Thymus (tissue), 11 donors: ENCODE results near the gene MCF2L. TPM values are rescaled to one million over a fixed set of nuclear protein-coding genes. Genes with fewer than 3 reads are reported as not detected.

ENCODE experiments used
- DNase-seq, 9 donors: peaks; one replicate each; pipeline ENCODE4 v3.0.0-alpha.2; 2013; ENCODE audit warnings: low spot score in 9 of 9, low read depth in 6 of 9, missing footprints in 1 of 9
- H3K27ac ChIP-seq, 2 donors: one replicate each; pipeline ENCODE4 v1.5.1; 2013; ENCODE audit warnings: control low read depth in 1 of 2, low read depth in 1 of 2, low read length in 1 of 2, mild to moderate bottlenecking in 1 of 2, moderate library complexity in 1 of 2
- H3K27me3 ChIP-seq, 2 donors: one replicate each; pipeline ENCODE4 v1.5.1; 2013; ENCODE audit warnings: low read length in 1 of 2; ENCODE audit not compliant: control insufficient read depth in 2 of 2, insufficient read depth in 1 of 2
- H3K36me3 ChIP-seq, 2 donors: one replicate each; pipeline ENCODE4 v1.5.1; 2013; ENCODE audit warnings: low read length in 1 of 2, mild to moderate bottlenecking in 1 of 2, moderate library complexity in 1 of 2; ENCODE audit not compliant: control insufficient read depth in 2 of 2, insufficient read depth in 2 of 2
- H3K4me1 ChIP-seq, 2 donors: one replicate each; pipeline ENCODE4 v1.5.1; 2013; ENCODE audit warnings: low read length in 2 of 2; ENCODE audit not compliant: control insufficient read depth in 2 of 2, insufficient read depth in 2 of 2
- H3K4me3 ChIP-seq, 2 donors: one replicate each; pipeline ENCODE4 v1.5.1; 2013; ENCODE audit warnings: low read length in 2 of 2, control low read depth in 1 of 2, mild to moderate bottlenecking in 1 of 2
- H3K9me3 ChIP-seq, 2 donors: one replicate each; pipeline ENCODE4 v1.5.1; 2013; ENCODE audit warnings: low read length in 1 of 2, mild to moderate bottlenecking in 1 of 2; ENCODE audit not compliant: control insufficient read depth in 2 of 2, insufficient read depth in 1 of 2
- WGBS: extraction: QIAGEN DNeasy Blood & Tissue Kit; methylation state at CpG from one replicate; pipeline ENCODE4 v1.1.7; 2013; 5-methylcytosine and 5-hydroxymethylcytosine counted together
- polyA plus RNA-seq: library from polyadenylated mRNA; stranded (reverse); fragments of 200-250 nt; gene quantifications from one replicate; pipeline ENCODE4 v1.2.3, GENCODE V29; 2013
- total RNA-seq: library from RNA; stranded (reverse); fragments of 120-200 nt; gene quantifications from one replicate; pipeline ENCODE4 v1.2.4, GENCODE V29; 2013
- donor health status: healthy.

MCF2L gene
- total and polyA plus RNA-seq, 2 donors, result 13.0 to 28.6 TPM

- no peak overlapping the region for H3K4me3 ChIP-seq
- H3K27ac ChIP-seq, result no peak overlapping the region
- DNase-seq, result no peak
- H3K36me3 ChIP-seq, result no peaks in the 10 kb centered on the region
- WGBS, result 93% methylated on average over 5 of the region's 5 CpGs
- peaks cover 0 to 3% of the 10 kb centered on the region in 2 donors for H3K9me3 ChIP-seq
- H3K4me1 ChIP-seq, result no peaks in the 10 kb centered on the region
- H3K27me3 ChIP-seq, result peaks cover 0 to 18% of the 10 kb centered on the region in 2 donors
These were observed 14.0 kb downstream of the MCF2L start for GRCh38 chr13:112983042-112983305.

GRCh38 chr13:112983428-112984196 lies 14.6 kb downstream of the MCF2L start:
- WGBS, result 92% methylated on average over 27 of the region's 27 CpGs
- Histone ChIP-seq H3K36me3 (no peaks in the 10 kb centered on the region), H3K4me1 (no peaks in the 10 kb centered on the region), H3K27ac (no peak overlapping the region), H3K4me3 (no peak overlapping the region), H3K9me3 (peaks cover 0 to 6% of the 10 kb centered on the region in 2 donors), H3K27me3 (peaks cover 0 to 17% of the 10 kb centered on the region in 2 donors)
- no peak for DNase-seq

GRCh38 chr13:112984501-112984900 lies 15.5 kb downstream of the MCF2L start:
- no peak for DNase-seq
- H3K4me1 ChIP-seq, result no peaks in the 10 kb centered on the region
- H3K27me3 ChIP-seq, result peaks cover 0 to 11% of the 10 kb centered on the region in 2 donors
- H3K36me3 ChIP-seq, result no peaks in the 10 kb centered on the region
- H3K4me3 ChIP-seq, result no peak overlapping the region
- WGBS, result 82% methylated on average over 11 of the region's 11 CpGs
- no peak overlapping the region for H3K27ac ChIP-seq
- peaks cover 0 to 13% of the 10 kb centered on the region in 2 donors for H3K9me3 ChIP-seq

- Histone ChIP-seq H3K4me1 (no peaks in the 10 kb centered on the region), H3K9me3 (peaks cover 0 to 16% of the 10 kb centered on the region in 2 donors), H3K36me3 (no peaks in the 10 kb centered on the region), H3K4me3 (no peak overlapping the region), H3K27me3 (peaks cover 0 to 6% of the 10 kb centered on the region in 2 donors), H3K27ac (no peak overlapping the region)
- 78% methylated on average over 30 of the region's 30 CpGs for WGBS
- no peak for DNase-seq
These were observed 16.2 kb downstream of the MCF2L start for GRCh38 chr13:112984954-112985802.

GRCh38 chr13:112985803-112986408 lies 16.9 kb downstream of the MCF2L start:
- no peaks in the 10 kb centered on the region for H3K27me3 ChIP-seq
- 95% methylated on average over 30 of the region's 30 CpGs for WGBS
- DNase-seq, result no peak

GRCh38 chr13:112986470-112986869 lies 17.5 kb downstream of the MCF2L start:
- Histone ChIP-seq H3K4me1 (no peaks in the 10 kb centered on the region), H3K27ac (no peak overlapping the region), H3K4me3 (no peak overlapping the region), H3K36me3 (no peaks in the 10 kb centered on the region), H3K9me3 (peaks cover 0 to 21% of the 10 kb centered on the region in 2 donors), H3K27me3 (no peaks in the 10 kb centered on the region)
- 95% methylated on average over 20 of the region's 20 CpGs for WGBS
- DNase-seq, result no peak

More at GRCh38 chr13:112985803-112986408, 16.9 kb downstream of the MCF2L start:
- Histone ChIP-seq H3K9me3 (peaks cover 0 to 20% of the 10 kb centered on the region in 2 donors), H3K36me3 (no peaks in the 10 kb centered on the region), H3K4me3 (no peak overlapping the region), H3K27ac (no peak overlapping the region), H3K4me1 (no peaks in the 10 kb centered on the region)

- Histone ChIP-seq H3K27ac (no peak overlapping the region), H3K36me3 (no peaks in the 10 kb centered on the region), H3K9me3 (peaks cover 0 to 21% of the 10 kb centered on the region in 2 donors), H3K4me1 (peaks cover 0 to 2% of the 10 kb centered on the region in 2 donors), H3K27me3 (peaks cover 0 to under 1% of the 10 kb centered on the region in 2 donors), H3K4me3 (no peak overlapping the region)
- no peak for DNase-seq
- 85% methylated on average over 29 of the region's 29 CpGs for WGBS
These were observed 18.1 kb downstream of the MCF2L start for GRCh38 chr13:112986946-112987681.

GRCh38 chr13:112987682-112988024 lies 18.6 kb downstream of the MCF2L start:
- Histone ChIP-seq H3K4me1 (peaks cover 0 to 2% of the 10 kb centered on the region in 2 donors), H3K27ac (no peak overlapping the region), H3K9me3 (peaks cover 0 to 21% of the 10 kb centered on the region in 2 donors), H3K4me3 (no peak overlapping the region), H3K27me3 (peaks cover 0 to 3% of the 10 kb centered on the region in 2 donors), H3K36me3 (no peaks in the 10 kb centered on the region)
- no peak for DNase-seq
- WGBS, result 95% methylated on average over 7 of the region's 7 CpGs
